ENCODE results near the gene EPB41. TPM values are rescaled to one million over a fixed set of nuclear protein-coding genes. Genes with fewer than 3 reads are reported as not detected.

The EPB41 gene
- total RNA-seq, 2 donors from 2014 or later, result 65.4 to 74.0 TPM

GRCh38 chr1:28883242-28883616 is 31.1 kb upstream of the EPB41 start:
- intact Hi-C loops (cut with DNase I), result loop anchor here (2.0 to 5.0 kb wide), 2 partner anchors 244 to 320 kb away; no protein-coding TSS in a partner anchor
- Histone ChIP-seq H3K9me3 (no peaks in the 10 kb centered on the region), H3K27ac (no peak overlapping the region), H3K27me3 (no peaks in the 10 kb centered on the region), H3K9ac (ENCODE audit: low read depth in 2 of 2, low read length in 2 of 2) (no peak overlapping the region), H3K4me1 (peaks cover 12% of the 10 kb centered on the region), H3K36me3 (no peaks in the 10 kb centered on the region), H3K4me3 (no peak overlapping the region)
- DNase-seq, result no peak
- TF ChIP-seq, protein P1, sequence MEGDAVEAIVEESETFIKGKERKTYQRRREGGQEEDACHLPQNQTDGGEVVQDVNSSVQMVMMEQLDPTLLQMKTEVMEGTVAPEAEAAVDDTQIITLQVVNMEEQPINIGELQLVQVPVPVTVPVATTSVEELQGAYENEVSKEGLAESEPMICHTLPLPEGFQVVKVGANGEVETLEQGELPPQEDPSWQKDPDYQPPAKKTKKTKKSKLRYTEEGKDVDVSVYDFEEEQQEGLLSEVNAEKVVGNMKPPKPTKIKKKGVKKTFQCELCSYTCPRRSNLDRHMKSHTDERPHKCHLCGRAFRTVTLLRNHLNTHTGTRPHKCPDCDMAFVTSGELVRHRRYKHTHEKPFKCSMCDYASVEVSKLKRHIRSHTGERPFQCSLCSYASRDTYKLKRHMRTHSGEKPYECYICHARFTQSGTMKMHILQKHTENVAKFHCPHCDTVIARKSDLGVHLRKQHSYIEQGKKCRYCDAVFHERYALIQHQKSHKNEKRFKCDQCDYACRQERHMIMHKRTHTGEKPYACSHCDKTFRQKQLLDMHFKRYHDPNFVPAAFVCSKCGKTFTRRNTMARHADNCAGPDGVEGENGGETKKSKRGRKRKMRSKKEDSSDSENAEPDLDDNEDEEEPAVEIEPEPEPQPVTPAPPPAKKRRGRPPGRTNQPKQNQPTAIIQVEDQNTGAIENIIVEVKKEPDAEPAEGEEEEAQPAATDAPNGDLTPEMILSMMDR (IDR thresholded peaks at IDR 0.05), result no peak

DNA sequence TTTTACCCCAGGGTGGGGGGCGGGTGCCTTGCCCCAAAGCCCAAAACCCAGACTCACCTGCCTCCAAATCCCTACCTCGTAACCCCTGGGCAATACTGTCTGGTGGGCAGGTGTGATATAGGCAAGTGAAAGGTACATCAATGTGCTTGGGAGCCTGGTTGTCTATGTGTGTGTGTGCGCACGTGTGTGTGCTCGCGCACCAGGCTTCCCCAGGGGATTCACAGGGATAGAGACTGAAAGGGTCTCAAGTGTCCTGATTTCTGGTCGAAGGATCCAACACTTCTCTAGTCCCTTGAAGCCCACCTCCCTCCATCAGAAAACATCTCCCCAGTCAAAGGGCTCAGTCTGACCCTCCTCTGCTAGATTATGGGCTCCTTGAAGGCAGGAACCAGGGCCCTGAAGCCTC is 28.9 kb upstream of the EPB41 start:
- H3K36me3 ChIP-seq, result no peaks in the 10 kb centered on the region
- intact Hi-C loops (cut with DNase I), result no loop called here
- TF ChIP-seq, protein P1 (IDR thresholded peaks at IDR 0.05), result no peak
- DNase-seq, result peak; percentile 25
- H3K27ac ChIP-seq, result peak overlapping the region; percentile 5
- H3K9ac ChIP-seq (ENCODE audit: low read depth in 2 of 2, low read length in 2 of 2), result peak overlapping the region in 1 of 2 donors; percentile 10
- H3K4me3 ChIP-seq, result no peak overlapping the region
- H3K27me3 ChIP-seq, result no peaks in the 10 kb centered on the region
- H3K4me1 ChIP-seq, result peaks cover 12% of the 10 kb centered on the region
- no peaks in the 10 kb centered on the region for H3K9me3 ChIP-seq

- TF ChIP-seq, protein P1 (IDR thresholded peaks at IDR 0.05), result no peak
- Histone ChIP-seq H3K9ac (ENCODE audit: low read depth in 2 of 2, low read length in 2 of 2) (peak overlapping the region; percentile 92 to 94), H3K4me1 (peaks cover 12% of the 10 kb centered on the region), H3K27ac (peak overlapping the region; percentile 5), H3K4me3 (peak overlapping the region; percentile 89), H3K9me3 (no peaks in the 10 kb centered on the region), H3K27me3 (no peaks in the 10 kb centered on the region), H3K36me3 (no peaks in the 10 kb centered on the region)
- DNase-seq, result no peak
- intact Hi-C loops (cut with DNase I), result no loop called here
Measured at GRCh38 chr1:28885977-28886730, 28.2 kb upstream of the EPB41 start.

GRCh38 chr1:28886731-28887418 is 27.5 kb upstream of the EPB41 start:
- H3K9me3 ChIP-seq, result no peaks in the 10 kb centered on the region
- peaks cover 11% of the 10 kb centered on the region for H3K4me1 ChIP-seq
- peak overlapping the region; percentile 92 to 94 for H3K9ac ChIP-seq (ENCODE audit: low read depth in 2 of 2, low read length in 2 of 2)
- TF ChIP-seq, protein P1 (IDR thresholded peaks at IDR 0.05), result no peak
- DNase-seq, result peak; percentile 92
- intact Hi-C loops (cut with DNase I), result no loop called here
- no peaks in the 10 kb centered on the region for H3K27me3 ChIP-seq
- peak overlapping the region; percentile 89 for H3K4me3 ChIP-seq
- H3K36me3 ChIP-seq, result no peaks in the 10 kb centered on the region
- peak overlapping the region; percentile 5 for H3K27ac ChIP-seq

- TF ChIP-seq, protein P1 (IDR thresholded peaks at IDR 0.05), result no peak
- peak; percentile 41 for DNase-seq
- H3K4me3 ChIP-seq, result peak overlapping the region; percentile 89
- H3K9me3 ChIP-seq, result no peaks in the 10 kb centered on the region
- intact Hi-C loops (cut with DNase I), result no loop called here
- H3K27me3 ChIP-seq, result no peaks in the 10 kb centered on the region
- H3K9ac ChIP-seq (ENCODE audit: low read depth in 2 of 2, low read length in 2 of 2), result peak overlapping the region; percentile 92 to 94
- H3K36me3 ChIP-seq, result no peaks in the 10 kb centered on the region
- H3K27ac ChIP-seq, result peak overlapping the region; percentile 5
- peaks cover 6% of the 10 kb centered on the region for H3K4me1 ChIP-seq
Measured at GRCh38 chr1:28887419-28887834, 26.9 kb upstream of the EPB41 start.

Data from colonic mucosa (tissue), 4 donors.